Measurements from ENCODE around the gene ALS2.
"Not testable (repeated sequence)": the region's sequence is repeated elsewhere in the genome, so short reads cannot be mapped to it uniquely, and the experiment has no call there.

Gene ALS2

GRCh38 chr2:201780674-201781493 is at the start of gene ALS2:
ALS2 (minus strand) TSS chr2:201780933; CDS start chr2:201768885, 12,048 bp downstream.
- DNase-seq, result peak; percentile 95

- DNase-seq, result no peak
These were observed 47.5 kb upstream of the ALS2 start for GRCh38 chr2:201828220-201828619.

GRCh38 chr2:201827621-201828020 is 46.9 kb upstream of the ALS2 start:
- no peak for DNase-seq

- no peak for DNase-seq
These were observed 43.5 kb upstream of the ALS2 start for GRCh38 chr2:201824212-201824611.

- peak; percentile 19 for DNase-seq
These were observed 40.3 kb upstream of the ALS2 start for GRCh38 chr2:201821080-201821479.

- DNase-seq, result no peak
These were observed 39.8 kb upstream of the ALS2 start for GRCh38 chr2:201820383-201821007.

- DNase-seq, result no peak
These were observed 36.2 kb upstream of the ALS2 start for GRCh38 chr2:201816657-201817575.

- DNase-seq, result no peak
These were observed 33.4 kb upstream of the ALS2 start for GRCh38 chr2:201813996-201814760.

- not testable (repeated sequence) for DNase-seq
These were observed 29.9 kb upstream of the ALS2 start for GRCh38 chr2:201810604-201811003.

- no peak for DNase-seq
These were observed 28.9 kb upstream of the ALS2 start for GRCh38 chr2:201809633-201810032.

- no peak for DNase-seq
These were observed 27.3 kb upstream of the ALS2 start for GRCh38 chr2:201808027-201808426.

- DNase-seq, result no peak
These were observed 26.8 kb upstream of the ALS2 start for GRCh38 chr2:201807452-201807999.

- DNase-seq, result no peak
These were observed 25.9 kb upstream of the ALS2 start, which contains the start of gene CDK15 for GRCh38 chr2:201806442-201807170. CDK15 (plus strand) TSS chr2:201806537; CDS start chr2:201806665, 128 bp downstream.

GRCh38 chr2:201798914-201799285 is 18.2 kb upstream of the ALS2 start:
- DNase-seq, result not testable (repeated sequence)

- no peak for DNase-seq
These were observed 17.6 kb upstream of the ALS2 start for GRCh38 chr2:201798252-201798913.

- no peak for DNase-seq
These were observed 16.6 kb upstream of the ALS2 start for GRCh38 chr2:201797175-201797840.

- no peak for DNase-seq
These were observed 15.7 kb upstream of the ALS2 start for GRCh38 chr2:201796478-201796865.

GRCh38 chr2:201795607-201796477 is 15.1 kb upstream of the ALS2 start:
- DNase-seq, result no peak

- DNase-seq, result no peak
These were observed 13.6 kb upstream of the ALS2 start for GRCh38 chr2:201794294-201794693.

Measured in NCI-H2029 (cell line).